Measurements from ENCODE around the gene XPR1.
"Not testable (repeated sequence)": the region's sequence is repeated elsewhere in the genome, so short reads cannot be mapped to it uniquely, and the experiment has no call there.

DNA sequence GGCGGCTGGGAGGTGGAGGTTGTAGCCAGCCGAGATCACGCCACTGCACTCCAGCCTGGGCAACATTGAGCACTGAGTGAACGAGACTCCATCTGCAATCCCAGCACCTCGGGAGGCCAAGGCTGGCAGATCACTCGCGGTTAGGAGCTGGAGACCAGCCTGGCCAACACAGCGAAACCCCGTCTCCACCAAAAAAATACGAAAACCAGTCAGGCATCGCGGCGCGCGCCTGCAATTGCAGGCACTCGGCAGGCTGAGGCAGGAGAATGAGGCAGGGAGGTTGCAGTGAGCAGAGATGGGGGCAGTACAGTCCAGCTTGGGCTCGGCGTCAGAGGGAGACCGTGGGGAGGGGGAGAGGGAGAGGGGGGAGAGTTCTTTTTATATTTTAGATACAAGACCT, 79.4 kb downstream of the XPR1 start:
- not testable (repeated sequence) for TF ChIP-seq CTCF, POLR2A (IDR thresholded peaks at IDR 0.05)

Measured in uterus (tissue), 2 donors.